ENCODE results near the gene DUSP16.

DUSP16 gene

DNA sequence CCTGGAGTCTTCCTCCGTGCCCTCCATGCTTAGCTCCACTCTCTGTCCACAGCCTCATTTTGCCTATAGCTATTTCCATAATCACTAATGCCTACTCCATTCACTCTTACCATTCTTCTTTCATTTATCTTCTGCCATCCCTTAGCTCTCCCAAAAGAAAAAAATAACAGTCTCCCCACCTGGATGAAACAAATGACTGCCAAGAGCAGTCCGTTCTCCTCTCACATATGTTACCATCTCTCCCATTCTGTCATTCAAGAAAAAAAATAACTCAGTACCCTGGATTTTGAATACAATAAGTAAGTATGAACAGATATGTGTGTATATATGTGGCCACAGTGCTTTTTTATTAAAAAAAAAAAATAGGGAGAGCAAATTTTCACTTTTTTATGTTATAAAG lies 13.2 kb downstream of the DUSP16 start:
- ChIA-PET CTCF (no interaction called here), POLR2A (ENCODE audit: low non-redundant PET) (no interaction called here)
- TF ChIP-seq, protein P1, sequence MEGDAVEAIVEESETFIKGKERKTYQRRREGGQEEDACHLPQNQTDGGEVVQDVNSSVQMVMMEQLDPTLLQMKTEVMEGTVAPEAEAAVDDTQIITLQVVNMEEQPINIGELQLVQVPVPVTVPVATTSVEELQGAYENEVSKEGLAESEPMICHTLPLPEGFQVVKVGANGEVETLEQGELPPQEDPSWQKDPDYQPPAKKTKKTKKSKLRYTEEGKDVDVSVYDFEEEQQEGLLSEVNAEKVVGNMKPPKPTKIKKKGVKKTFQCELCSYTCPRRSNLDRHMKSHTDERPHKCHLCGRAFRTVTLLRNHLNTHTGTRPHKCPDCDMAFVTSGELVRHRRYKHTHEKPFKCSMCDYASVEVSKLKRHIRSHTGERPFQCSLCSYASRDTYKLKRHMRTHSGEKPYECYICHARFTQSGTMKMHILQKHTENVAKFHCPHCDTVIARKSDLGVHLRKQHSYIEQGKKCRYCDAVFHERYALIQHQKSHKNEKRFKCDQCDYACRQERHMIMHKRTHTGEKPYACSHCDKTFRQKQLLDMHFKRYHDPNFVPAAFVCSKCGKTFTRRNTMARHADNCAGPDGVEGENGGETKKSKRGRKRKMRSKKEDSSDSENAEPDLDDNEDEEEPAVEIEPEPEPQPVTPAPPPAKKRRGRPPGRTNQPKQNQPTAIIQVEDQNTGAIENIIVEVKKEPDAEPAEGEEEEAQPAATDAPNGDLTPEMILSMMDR (conservative IDR thresholded peaks at IDR 0.05; ENCODE audit: low read depth), result no peak
- no peak overlapping the region for H3K27ac ChIP-seq
- no peak for DNase-seq (ENCODE audit: low spot score)

DNA sequence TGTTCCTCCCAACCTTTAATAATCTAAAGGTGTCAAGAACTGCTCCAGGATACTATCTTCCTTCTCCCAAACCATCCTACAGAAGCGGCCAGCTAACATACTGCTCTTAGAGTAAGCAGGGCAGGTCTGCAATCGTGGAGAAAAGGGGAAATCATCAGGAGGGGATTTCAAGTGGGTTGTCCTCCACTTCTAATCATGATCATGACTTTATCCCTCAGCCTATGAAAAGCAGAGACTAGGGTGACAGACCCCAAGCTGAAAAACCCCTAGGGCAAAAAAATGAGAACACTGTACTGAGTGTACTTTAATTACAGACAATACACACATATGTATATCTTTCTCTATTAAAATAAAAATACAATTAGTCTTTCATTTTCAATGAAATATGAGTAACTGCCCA lies 13.9 kb downstream of the DUSP16 start:
- ChIA-PET CTCF (no interaction called here), POLR2A (ENCODE audit: low non-redundant PET) (no interaction called here)
- H3K27ac ChIP-seq, result no peak overlapping the region
- TF ChIP-seq, protein P1 (conservative IDR thresholded peaks at IDR 0.05; ENCODE audit: low read depth), result no peak
- DNase-seq (ENCODE audit: low spot score), result no peak

DNA sequence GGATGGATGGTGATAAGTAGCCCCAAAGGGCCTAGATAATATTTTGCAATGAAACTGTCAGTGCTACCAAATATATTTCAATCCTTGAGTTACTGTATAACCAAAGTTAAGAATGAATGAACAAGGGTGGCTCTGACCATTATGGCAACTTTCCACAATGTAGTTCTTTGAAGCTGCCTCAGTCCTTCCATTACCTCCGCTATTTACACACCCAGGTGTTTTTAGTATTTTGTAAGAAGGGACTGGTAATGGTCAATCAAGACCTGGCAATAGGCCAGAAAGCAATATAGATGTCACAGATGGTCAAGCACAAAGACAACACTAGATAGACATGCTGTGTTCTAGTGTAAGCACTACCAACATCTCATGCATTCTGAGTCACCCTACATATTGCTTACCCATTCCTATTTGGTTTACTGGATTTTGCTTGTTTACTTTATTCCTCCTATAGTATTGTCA lies 16.3 kb downstream of the DUSP16 start:
- no peak overlapping the region for H3K27ac ChIP-seq
- TF ChIP-seq, protein P1 (conservative IDR thresholded peaks at IDR 0.05; ENCODE audit: low read depth), result no peak
- ChIA-PET CTCF (no interaction called here), POLR2A (ENCODE audit: low non-redundant PET) (no interaction called here)
- DNase-seq (ENCODE audit: low spot score), result no peak

DNA sequence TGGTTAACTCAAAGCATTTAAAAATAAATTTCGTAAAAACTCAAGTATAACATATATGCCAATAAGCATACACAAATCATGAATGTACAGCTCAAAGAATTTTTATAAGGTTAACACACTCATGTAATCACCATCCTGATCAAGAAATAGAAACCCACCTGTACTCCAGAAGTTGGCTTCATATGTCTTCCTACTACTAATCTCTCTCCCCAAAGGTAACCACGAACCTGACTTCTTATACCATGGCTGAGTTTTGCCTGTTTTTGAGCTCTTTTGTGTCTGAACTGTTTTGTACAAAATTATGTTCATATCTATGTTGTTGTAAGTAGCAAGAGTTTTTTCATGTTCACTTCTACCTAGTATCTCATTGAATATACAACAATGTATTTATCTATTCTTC lies 18.7 kb downstream of the DUSP16 start:
- CTCF ChIA-PET, result interaction anchor here (0.5 to 0.6 kb wide), 3 partner anchors 64 to 1300 kb away, joined by 3 read pairs; no protein-coding TSS in a partner anchor
- no peak overlapping the region for H3K27ac ChIP-seq
- DNase-seq (ENCODE audit: low spot score), result no peak
- POLR2A ChIA-PET (ENCODE audit: low non-redundant PET), result no interaction called here
- TF ChIP-seq, protein P1 (conservative IDR thresholded peaks at IDR 0.05; ENCODE audit: low read depth), result no peak

DNA sequence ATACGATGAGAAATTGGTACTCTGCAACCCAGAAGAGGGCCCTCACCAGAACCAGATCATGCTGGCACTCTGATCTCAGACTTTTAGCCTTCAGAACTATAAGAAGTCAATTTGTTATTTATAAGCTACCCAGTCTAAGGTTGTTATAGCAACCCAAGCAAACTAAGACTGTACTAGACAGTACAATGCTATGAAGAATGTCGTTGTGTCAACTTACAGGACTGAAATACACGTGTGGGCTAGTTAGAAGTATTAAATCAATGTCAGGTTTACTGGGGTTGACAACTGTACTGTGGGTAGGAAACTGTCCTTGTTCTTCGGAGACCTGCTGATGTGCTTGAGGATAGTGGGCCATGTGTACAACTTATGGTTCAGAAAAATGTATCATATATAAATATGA lies 19.7 kb downstream of the DUSP16 start:
- DNase-seq (ENCODE audit: low spot score), result no peak
- POLR2A ChIA-PET (ENCODE audit: low non-redundant PET), result no interaction called here
- CTCF ChIA-PET, result interaction anchor here (0.6 kb wide), 1 partner anchor 86 kb away, joined by 5 read pairs; no protein-coding TSS in a partner anchor
- no peak overlapping the region for H3K27ac ChIP-seq
- TF ChIP-seq, protein P1 (conservative IDR thresholded peaks at IDR 0.05; ENCODE audit: low read depth), result no peak

DNA sequence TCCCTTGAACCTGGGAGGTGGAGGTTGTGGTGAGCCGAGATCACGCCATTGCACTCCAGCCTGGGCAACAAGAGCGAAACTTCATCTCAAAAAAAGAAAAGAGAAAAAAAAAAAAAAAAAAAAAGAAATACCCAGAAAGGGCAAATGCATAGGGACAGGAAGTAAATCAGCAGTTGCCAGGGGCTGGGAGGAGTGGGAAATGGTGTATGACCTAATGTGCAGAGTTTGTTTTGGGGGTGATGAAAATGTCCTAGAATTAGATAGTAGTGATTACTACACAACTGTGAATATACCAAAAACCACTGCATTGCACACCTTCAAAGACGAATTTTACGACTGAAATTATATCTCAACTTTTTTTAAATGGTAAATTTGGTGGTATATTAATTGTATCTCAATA lies 20.4 kb downstream of the DUSP16 start:
- no peak overlapping the region for H3K27ac ChIP-seq
- TF ChIP-seq, protein P1 (conservative IDR thresholded peaks at IDR 0.05; ENCODE audit: low read depth), result no peak
- DNase-seq (ENCODE audit: low spot score), result no peak
- CTCF ChIA-PET, result interaction anchor here (0.6 kb wide), 1 partner anchor 86 kb away, joined by 5 read pairs; no protein-coding TSS in a partner anchor
- POLR2A ChIA-PET (ENCODE audit: low non-redundant PET), result no interaction called here

DNA sequence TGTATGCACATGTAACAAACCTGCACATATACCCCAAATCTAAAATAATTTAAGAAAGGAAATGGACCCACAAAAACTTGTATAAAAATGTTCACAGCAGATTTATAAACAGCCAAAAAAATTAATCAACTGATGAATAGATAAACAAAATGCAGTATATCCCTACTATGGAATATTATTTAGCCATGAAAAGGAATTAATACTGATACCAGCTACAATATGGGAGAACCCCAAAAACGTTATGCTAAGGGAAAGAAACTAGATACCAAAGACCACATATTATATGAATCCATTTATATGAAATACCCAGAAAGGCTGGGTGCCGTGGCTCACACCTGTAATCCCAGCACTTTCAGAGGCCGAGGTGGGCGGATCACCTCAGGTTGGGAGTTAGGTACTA lies 20.9 kb downstream of the DUSP16 start:
- TF ChIP-seq, protein P1 (conservative IDR thresholded peaks at IDR 0.05; ENCODE audit: low read depth), result no peak
- ChIA-PET POLR2A (ENCODE audit: low non-redundant PET) (no interaction called here), CTCF (no interaction called here)
- H3K27ac ChIP-seq, result no peak overlapping the region
- DNase-seq (ENCODE audit: low spot score), result no peak
